PC-3 (cell line): Measurements from ENCODE around the gene TSTD1.

Experiments
- CTCF ChIP-seq: fragments of 300-600 bp; sonication (generic); conservative IDR thresholded peaks from 2 replicates; pipeline ENCODE4 v1.5.1; 2017; ENCODE audit warnings: antibody characterized with exemption, low read depth, mild to moderate bottlenecking, low read length
- EZH2 ChIP-seq: fragments of 300-600 bp; sonication (generic); IDR thresholded peaks from one replicate; pipeline ENCODE4 v1.6.1; 2017; ENCODE audit warnings: antibody characterized with exemption, mild to moderate bottlenecking, low read length; ENCODE audit not compliant: unreplicated experiment
- EZH2phosphoT487 ChIP-seq: fragments of 300-600 bp; sonication (generic); IDR thresholded peaks from 2 replicates; pipeline ENCODE4 v1.6.1; 2018; ENCODE audit warnings: mild to moderate bottlenecking, antibody characterized with exemption, low read length, borderline replicate concordance

GRCh38 chr1:161070761-161071160, 32.0 kb upstream of the TSTD1 start:
- TF ChIP-seq CTCF: no peak
- no peak for TF ChIP-seq EZH2phosphoT487
- no peak for TF ChIP-seq EZH2
